Hypothalamus (tissue), 51 donors: ENCODE results near the gene NPIPA1.
"Not testable (repeated sequence)": the region's sequence is repeated elsewhere in the genome, so short reads cannot be mapped to it uniquely, and the experiment has no call there.

Source experiments
- DNase-seq, 51 donors: peaks; one replicate each; lab custom pipeline; 2025; lab: John Stamatoyannopoulos, UW

NPIPA1 gene

DNA sequence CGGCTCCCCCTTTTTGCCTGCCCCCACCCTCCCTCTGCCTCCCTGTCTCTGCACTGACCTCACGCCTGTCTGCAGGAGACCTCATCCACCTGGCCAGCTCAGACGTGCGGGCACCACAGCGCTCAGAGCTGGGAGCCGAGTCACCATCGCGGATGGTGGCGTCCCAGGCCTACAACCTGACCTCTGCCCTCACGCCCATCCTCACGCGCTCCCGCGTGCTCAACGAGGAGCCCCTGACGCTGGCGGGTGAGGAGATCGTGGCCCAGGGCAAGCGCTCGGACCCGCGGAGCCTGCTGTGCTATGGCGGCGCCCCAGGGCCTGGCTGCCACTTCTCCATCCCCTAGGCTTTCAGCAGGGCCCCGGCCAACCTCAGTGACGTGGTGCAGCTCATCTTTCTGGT lies 8.1 kb upstream of the NPIPA1 start:
- not testable (repeated sequence) for DNase-seq

- DNase-seq, result not testable (repeated sequence)
These were observed 7.0 kb upstream of the NPIPA1 start for GRCh38 chr16:14930246-14930645.

- DNase-seq, result not testable (repeated sequence)
These were observed 6.3 kb upstream of the NPIPA1 start for GRCh38 chr16:14930971-14931370.

GRCh38 chr16:14932581-14933375 lies 4.5 kb upstream of the NPIPA1 start:
- DNase-seq, result not testable (repeated sequence)

DNA sequence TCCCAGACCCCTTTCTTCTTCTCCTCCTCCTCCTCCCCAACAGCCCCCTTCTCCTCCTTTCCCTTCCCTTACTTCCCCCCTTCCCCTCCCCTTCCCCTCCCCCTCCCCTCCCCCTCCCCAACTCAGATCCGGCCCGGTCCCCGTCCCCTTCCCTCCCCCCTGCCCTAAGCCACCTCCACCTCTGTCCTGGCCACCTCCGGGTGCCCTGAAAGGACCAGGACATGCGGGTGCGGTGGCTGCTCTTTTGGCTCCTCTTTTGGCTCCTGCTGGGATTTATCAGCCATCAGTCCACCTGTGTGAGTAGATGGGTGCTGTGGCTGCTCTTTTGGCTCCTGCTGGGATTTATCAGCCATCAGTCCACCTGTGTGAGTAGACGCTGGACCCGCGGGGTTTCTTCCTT lies 751 bp downstream of the NPIPA1 start:
- DNase-seq, result not testable (repeated sequence)

GRCh38 chr16:14942686-14943085 lies 5.4 kb downstream of the NPIPA1 start:
- DNase-seq, result not testable (repeated sequence)

GRCh38 chr16:14955546-14956231 lies 18.4 kb downstream of the NPIPA1 start:
- DNase-seq, result peak in 3 of 51 donors; percentile 9 to 21 (median 16)

DNA sequence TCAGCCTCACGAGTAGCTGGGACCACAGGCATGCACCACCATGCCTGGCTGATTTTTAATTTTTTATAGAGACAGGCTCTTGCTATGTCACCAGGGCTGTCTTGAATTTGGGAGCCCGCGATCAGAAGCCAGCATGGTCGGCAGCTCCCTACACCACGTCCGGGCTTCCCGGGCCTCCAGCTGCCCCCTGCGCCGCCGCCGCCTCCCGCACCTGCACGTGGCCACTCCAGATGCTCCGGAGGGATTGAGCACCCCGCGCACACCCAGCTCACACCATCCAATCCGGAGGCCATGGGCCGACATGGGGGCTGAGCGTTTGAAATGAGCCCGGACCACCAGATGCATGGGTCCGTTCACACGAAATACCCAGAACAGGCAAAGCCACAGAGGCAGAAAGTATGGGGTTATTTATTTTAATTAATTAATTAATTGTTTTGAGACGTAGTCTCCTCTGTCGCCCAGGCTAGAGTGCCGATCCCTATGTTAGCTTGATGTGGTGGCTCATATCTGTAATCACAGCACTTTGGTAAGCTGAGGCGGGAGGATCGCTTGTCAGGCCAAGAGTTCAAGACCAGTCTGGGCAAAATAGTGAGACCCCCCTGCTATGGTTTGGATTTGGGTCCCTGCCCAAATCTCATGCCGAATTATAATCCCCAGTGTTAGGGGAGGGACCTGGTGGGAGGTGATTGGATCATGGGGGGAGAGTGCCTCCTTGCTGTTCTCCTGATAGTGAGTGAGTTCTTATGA lies 20.5 kb downstream of the NPIPA1 start:
- no peak for DNase-seq

DNA sequence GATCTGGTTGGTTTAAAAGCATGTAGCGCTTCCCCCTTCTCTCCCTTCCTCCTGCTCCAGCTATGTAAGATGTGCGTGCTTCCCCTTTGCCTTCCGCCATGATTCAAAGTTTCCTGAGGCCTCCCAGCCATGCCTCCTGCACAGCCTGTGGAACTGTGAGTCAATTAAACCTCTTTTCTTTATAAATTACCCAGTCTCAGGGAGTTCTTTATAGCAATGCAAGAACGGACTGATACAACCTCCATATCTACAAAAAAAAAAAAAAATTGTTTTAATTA lies 21.0 kb downstream of the NPIPA1 start:
- DNase-seq, result no peak

DNA sequence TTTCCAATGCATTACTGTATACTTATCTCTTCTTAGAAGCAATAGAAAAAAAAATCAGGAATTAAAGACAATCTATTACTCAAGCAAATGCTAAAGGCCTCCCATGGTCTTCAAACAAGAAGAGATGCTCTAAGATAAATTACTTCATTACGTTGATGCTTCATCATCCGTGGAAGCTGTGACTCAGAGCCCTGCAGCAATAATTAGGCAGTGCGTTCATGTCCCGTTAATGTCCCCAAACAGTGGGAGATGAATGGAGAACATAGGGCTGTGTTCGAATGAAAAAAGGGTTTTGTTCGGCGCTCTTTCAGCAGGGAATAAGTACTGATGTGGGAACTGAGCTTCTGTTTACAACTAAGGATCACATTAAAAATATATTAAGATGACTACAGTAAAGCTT lies 21.7 kb downstream of the NPIPA1 start:
- peak in 2 of 51 donors; percentile 13 to 19 for DNase-seq

GRCh38 chr16:14961405-14962186 lies 24.4 kb downstream of the NPIPA1 start:
- DNase-seq, result no peak

DNA sequence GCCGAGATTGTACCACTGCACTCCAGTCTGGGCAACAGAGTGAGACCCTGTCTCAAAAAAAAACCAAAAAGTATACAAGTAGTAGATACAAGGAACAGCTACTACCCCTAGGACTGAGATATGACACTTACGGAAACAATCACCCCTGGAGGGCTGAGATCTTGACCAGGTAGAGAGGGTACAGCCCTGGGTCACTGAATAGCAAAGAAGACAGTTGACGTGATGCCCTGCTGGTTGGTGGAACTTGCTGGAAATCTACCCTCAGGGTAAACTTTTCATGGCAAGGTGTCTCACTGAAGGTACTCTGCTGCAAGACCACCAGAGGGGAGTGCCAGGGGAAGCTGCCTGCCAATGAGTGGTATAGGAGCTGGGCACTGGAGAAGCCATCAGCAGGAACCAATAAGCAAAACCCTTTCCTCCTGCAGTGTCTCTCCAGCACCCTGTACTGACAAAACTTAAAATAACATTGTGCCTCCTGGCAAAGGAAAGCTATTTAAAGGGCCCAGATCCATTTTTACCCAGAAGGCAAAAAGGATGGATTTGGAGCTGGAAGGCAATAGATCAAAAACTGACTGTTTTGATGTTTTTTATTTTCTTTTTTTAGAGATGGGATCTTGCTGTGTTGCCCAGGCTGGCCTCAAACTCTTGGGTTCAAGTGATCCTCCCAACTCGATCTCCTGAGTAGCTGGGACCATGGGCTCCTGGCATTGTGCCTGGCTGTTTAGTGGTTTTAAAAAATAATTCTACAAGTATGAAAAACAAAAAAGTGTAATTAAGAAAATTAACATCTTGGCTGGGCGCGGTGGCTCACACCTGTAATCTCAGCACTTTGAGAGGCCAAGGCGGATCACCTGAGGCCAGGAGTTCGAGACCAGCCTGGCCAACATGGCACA lies 26.3 kb downstream of the NPIPA1 start:
- no peak for DNase-seq

DNA sequence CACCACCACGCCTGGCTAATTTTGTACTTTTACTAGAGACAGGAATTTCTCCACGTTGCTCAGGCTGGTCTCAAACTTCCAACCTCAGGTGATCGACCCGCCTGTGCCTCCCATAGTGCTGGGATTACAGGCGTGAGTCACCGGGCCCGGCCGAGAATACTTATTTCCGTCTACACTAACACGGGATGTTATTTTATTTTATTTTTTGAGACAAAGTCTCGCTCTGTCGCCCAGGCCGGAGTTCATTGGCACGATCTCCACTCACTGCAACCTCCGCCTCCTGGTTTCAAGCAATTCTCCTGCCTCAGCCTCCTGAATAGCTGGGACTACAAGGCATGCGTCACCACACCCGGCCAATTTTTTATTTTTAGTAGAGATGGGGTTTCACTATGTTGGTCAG lies 28.1 kb downstream of the NPIPA1 start:
- DNase-seq, result no peak

DNA sequence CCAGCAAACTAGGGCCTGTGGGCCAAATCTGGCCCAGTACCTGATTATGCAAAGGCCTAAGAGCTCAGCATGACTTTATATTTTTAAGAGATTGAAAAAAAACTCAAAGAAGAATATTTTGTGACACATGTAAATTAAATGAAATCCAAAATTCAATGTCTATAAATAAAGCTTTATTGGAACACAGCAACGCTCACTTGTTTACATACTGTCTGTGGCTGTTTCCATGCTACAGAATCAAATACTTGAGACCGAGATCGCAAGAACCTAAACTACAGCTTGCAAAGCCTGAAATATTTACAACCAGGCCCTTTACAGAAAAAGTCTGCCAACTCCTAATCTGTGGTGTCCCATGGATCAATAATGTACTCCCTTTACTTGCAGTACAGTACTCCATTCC lies 32.6 kb downstream of the NPIPA1 start:
- DNase-seq, result not testable (repeated sequence)

GRCh38 chr16:14971621-14972228 lies 34.5 kb downstream of the NPIPA1 start:
- DNase-seq, result not testable (repeated sequence)

GRCh38 chr16:14973785-14974322 lies 36.6 kb downstream of the NPIPA1 start:
- not testable (repeated sequence) for DNase-seq

GRCh38 chr16:14974331-14974655 lies 37.0 kb downstream of the NPIPA1 start:
- not testable (repeated sequence) for DNase-seq

- DNase-seq, result peak in 50 of 51 donors; percentile 30 to 93 (median 79)
These were observed 37.6 kb downstream of the NPIPA1 start, which contains the start of gene PDXDC1 for GRCh38 chr16:14974656-14975417. PDXDC1 (plus strand) TSS chr16:14975026; CDS start chr16:14975200, 174 bp downstream.
